NOMO-1 treated with dmso at 0.1 percent for 144 hours (cell line): ENCODE data around the gene CNNM4.

Experiments
- DNase-seq: peaks from one replicate; lab custom pipeline; 2025; ENCODE audit not compliant: unreplicated experiment; lab: John Stamatoyannopoulos, UW

CNNM4 gene

DNA sequence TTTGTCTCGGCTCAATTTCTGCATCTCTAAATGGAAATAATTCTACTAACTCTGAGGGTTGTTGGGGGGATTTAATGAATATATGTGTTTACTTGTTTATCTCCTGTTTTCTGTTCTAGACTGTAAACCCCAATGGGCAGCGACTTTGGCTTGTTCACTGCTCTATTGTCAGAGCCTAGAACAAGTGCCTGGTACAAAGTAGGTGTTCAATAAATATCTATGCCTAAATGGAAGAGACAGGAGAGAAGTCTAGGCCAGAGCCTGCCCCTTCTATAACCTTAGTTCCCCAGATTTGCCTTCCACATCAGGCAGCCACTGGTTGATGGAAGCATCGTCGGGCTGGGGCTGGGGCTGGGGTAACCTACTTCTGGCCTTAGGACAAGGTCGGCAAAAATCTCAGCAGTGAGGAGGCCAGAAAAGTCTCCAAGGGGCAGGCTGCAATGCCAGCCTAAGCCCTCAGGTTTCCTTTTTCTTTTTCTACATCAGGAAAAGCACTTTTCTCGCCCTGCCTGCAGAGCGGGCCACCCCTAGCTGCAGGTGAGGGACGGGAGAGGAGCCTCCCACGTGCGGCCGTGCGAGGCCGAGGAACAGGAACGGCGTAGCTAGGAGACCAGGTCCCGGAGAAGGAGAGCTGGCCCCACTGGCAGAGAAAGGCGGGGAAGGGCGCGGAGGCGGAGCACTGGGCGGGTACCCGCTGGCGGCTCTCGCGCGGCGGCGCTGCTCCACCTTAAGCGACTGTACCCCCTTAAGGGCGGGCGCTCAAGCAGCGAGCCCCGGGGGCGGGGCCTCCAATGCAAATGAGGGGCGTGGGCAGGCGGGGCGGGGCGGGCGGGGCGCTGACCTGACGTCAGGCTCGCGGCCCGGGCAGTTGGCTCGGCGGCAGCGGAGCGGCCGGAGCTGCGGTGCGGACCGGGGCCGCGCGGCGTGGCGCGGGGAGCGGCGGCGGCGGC lies at the start of gene CNNM4:
Gene CNNM4 (plus strand): TSS at position 867 of the 950 bp plus-strand sequence. CDS start 98 bp downstream, outside the sequence.
- DNase-seq = peak; percentile 92

DNA sequence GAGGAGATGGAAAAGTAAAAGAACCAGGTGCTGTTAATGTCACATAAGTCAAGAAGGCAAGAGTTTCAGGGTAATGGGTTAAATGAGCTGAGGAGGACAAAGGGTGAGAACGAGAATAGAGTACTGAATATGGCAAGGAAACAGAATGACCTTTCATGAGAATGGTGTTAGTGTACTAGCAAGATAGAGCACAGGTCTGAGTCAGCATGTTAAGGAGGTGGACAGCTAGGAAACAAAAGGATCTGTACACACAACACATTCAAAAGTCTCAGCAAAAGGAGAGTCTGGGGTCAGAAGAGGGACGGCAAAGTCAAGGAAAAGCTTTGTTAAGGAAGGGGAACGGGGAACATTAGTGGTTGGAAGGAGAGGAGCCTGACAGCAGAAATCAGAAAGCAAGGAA lies 49.7 kb upstream of the CNNM4 start:
- no peak for DNase-seq

DNA sequence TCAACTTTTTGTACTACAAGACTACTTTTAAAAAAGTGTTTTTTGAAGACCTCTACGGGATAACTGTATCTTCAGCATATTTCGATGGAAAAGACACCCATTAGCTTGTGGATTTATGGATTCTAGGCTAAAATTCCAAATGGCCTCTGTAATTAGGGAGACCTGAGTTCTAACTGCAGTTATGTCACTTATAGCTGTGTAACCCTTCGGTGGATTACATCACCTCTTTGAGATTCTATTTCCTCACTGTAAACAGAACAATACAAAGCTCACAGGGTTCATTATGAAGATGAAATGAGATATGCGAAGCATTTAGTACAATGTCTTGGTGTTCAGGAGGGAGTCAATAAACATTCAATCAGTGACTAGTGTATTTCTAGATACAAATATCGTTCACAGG lies 45.0 kb upstream of the CNNM4 start:
- no peak for DNase-seq

DNA sequence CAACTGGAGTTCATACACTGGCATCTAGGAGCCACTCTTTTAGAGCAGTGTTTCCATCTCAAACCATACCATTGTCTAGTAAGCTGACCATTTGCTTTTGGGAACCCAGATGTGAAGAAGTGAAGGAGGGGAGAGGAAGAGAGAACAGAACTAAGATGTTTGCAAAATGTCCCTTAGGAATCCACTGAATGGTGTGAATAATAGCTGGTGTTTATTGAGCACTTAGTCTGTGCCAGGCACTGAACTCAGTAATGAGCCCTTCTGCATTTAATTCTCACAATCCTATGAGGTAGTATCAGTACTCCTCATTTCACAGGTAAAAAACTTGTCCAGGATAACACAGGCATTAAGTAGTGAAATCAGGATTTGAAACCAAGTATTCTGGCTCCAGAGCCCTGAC lies 44.3 kb upstream of the CNNM4 start:
- no peak for DNase-seq

DNA sequence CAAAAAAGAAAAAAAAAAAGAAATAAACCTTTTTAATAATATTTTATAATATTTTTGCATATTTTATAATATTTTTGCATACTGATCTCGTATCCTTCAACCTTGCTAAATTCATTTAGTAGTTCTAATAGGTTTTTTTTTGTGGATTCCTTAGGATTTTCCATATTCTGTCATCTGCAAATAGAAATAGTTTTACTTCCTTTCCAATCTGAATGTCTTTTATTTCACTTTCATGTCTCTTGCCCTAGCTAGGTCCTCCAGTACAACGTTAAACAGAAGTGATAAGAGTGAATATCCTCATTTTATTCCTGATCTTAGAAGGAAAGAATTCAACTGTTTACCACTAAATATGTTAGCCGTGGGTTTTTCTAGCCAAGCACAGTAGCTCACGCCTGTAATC lies 34.6 kb upstream of the CNNM4 start:
- DNase-seq = no peak

DNA sequence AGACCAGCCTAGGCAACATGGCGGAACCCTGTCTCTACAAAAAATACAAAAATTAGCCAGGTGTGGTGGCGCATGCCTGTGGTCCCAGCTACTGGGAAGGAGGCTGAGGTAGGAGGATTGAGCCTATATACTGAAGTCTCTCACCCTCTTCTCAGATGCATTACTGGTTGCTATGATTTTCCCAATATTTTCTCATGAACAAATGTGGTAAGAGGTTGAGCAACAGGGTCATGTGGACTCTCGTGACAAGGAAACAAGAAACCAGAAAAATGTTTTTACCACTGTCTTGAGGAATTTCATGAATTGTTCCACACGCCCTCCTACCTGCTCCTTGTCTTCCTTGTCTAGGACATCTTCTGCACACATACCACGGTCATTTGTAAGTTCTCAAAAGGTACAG lies 33.3 kb upstream of the CNNM4 start:
- no peak for DNase-seq

DNA sequence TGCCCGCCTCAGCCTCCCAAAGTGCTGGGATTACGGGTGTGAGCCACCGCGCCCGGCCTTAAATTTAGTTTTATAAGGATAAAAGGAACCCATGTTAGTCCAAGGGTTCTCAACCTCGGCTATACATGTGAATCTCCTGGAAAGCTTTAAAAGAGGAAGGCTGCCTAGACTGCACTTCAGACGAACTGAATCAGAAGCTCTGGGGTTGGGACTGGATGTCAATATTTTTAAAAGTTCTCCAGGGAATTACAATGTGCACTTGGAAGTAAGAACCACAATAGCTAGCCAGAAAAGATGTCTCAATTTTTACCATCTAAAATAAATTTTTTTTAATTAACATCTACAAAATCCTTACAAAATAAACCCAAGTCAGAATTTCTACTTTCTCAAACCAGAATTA lies 31.0 kb upstream of the CNNM4 start:
- DNase-seq = no peak

DNA sequence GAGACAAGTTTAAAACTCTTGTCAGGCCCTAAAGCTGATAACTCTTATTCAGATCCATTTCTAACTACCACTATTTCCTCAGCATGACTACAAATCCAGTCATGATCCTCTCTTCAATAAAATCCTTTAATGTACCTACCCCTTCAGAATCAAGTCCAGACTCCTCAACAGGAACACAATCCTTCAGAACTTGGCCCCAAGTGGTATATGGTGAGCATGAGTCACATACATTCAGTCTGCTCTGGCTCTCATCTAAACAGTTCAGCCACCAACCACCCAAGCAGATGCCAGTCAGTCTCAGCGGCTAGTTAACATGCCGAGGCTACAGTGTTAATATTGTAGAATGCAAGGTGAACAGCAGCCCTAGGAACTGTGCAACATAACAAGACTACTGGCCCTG lies 30.5 kb upstream of the CNNM4 start:
- no peak for DNase-seq

DNA sequence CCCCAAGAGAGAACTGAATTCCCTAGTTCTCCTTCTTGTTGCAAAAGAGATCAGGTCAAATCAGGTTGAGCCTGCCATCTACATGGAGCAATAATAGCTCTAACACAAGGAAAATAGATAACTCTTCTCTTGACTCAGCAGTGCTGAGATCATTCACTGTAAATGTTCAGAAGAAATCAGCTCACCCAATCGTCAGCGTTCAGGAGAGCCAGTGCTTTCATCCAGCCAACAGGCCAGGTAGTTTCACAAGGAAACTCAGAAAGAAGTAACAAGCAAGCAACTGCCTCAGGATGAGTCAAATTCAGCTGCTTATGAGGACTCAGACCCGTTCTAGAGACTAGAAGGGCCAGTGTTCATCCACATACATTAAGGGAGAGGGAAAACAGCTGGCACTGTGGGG lies 26.8 kb upstream of the CNNM4 start:
- DNase-seq = no peak

DNA sequence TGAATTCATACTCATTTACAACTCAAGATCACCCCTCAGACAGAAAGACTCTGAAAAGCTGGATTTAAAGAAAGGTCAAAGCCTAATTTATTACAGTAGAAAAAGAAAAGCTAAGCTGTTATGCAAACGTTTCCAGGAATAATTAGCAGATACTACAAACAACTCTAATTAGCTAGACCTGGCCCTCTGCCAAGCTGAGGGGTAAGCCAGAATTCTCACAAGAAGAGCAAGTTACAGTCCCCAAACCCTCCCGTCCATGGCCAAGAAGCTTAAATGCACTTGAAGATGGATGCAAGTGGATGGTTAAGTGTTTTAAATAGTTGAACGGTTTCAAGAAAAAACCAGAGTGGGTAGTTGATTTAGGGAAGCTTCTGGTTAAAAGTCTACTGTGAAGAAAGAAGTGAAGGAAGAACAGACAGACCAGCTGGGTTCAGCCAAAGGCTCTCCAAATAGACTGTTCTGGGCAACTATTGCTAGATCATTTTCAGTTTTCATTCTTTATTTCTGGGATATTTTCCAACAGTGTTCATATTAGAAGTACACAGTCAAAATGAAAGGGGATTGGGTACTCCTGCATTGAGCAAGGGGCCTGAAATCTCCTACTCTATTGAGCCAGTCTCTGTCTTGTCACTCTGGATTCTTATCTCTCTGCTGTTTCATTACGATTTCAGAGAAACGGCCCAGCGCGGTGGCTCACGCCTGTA lies 25.7 kb upstream of the CNNM4 start:
- DNase-seq = no peak

DNA sequence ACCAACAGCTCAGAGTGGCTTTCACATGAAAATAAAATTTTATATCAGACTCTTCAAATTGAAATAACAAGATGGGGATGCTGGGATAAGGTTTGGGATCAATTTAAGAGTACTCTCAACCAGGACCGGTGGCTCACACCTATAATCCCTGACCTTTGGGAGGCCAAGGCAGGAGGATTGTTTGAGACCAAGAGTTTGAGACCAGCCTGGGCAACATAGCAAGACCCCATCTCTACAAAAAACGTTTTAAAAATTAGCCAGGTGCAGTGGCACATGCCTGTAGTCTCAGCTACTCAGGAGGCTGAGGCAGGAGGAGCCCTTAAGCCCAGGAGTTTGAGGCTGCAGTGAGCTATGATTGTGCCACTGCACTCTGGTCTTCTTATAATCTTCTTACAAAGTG lies 23.5 kb upstream of the CNNM4 start:
- DNase-seq = no peak

DNA sequence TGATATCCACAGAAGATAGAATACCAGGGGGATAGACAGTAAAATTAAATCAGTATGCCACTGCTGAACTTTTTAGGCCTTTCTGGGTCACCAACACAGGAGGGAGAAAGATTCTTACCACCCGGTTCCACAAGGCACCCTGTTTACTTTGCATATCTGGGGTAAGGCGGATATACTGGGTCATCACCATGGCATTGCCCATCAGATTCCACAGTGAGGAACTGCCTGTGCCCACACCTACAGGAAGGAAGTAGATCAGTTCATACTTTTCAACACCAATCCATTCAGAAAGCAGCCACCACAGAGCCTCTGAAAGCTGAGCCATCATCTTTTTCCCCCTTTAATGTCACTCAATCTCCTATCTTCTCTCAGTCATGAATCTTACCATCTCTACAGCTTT lies 22.9 kb upstream of the CNNM4 start:
- no peak for DNase-seq

DNA sequence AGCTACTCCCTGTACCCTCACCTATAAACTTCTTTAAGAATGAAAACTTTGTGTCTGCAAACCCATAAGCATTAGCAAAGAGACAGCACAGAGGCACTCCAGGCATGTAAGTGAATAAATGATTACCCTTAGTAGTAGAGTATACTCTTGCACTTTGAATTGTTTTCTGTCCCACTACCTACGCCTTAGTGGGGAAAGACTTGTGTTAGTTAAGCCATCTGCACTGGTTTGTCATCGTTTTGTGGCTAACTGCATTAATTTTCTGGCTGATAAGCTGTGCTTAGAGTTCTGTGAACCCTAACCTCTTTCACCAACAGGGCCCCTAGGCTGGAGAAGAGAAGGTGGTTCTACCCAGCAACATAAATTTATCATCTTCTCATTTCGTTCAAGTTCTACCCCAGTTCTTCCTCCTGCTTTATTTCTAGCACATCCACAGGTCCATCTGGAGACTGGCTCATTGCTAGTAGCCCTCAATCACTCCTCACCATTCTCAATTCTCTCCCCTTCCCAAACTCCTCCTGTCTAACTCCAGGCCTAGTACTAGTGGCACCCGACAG lies 21.5 kb upstream of the CNNM4 start:
- no peak for DNase-seq

DNA sequence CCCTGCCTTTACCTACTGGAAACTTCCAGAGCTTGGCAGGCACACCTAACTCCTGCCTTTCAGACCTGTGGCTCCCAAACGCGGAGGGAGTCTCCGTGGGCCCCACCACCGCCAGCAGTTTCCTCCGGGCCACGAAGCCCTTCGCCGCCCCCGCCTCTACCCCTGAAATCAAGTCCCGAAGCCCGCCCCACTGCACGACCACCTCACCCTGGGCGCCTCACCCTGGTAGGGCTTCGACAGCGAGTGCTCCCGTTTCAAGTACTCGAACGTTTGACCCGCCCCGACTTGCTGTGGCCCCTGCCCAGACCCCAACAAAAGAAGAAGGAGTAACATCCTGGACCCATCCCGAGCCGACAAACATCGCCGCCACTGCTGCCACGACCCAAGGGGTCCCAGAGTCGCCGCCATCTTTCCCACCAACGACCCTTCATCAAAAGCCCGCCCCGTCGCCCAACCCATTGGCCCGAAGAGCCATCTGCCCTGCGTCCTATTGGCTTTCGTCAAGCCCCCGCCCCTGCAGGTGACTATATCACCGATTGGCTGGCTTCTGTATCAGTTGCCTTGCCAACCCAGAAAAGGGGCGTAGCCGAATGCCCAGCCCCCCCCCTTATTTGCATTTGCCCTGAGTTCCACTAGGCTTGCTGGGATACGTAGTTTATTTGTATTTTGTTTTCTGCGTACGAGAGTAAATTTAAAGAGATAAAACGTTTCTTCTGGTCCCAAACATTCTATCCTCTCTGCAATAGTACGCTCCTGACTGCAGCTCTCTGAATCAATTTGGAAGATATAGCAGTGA lies 20.9 kb upstream of the CNNM4 start, which contains the start of gene LMAN2L:
Gene LMAN2L (minus strand): TSS at position 432 of the 796 bp plus-strand sequence. CDS start 24 bp downstream, at position 408.
- DNase-seq = peak; percentile 96

DNA sequence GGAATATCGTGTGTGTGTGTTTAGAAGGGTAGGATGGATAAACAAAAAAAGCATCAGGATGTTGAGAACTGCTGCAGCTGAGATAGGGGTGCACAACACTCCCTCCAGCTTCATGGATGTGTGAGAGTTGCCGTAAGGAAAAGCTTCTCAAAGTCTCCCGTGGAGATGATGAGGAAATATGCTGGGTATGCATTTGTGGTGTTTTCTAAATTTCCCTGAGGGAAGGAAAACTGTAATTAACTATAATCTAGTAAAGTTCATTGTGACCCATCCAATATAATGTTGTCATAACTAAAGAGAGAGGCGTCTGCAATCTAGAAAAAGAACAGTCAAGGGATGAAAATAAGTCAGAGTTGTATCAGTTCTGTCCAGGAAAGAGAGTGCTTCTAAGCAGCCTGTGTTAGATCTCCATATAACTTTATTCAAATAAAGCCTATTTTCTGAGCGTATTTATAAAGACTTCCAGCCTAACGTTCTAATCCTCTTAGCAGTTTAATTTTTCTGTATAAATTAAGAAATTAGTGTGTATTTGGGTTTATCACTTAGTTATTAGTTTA lies 13.6 kb upstream of the CNNM4 start:
- DNase-seq = no peak

DNA sequence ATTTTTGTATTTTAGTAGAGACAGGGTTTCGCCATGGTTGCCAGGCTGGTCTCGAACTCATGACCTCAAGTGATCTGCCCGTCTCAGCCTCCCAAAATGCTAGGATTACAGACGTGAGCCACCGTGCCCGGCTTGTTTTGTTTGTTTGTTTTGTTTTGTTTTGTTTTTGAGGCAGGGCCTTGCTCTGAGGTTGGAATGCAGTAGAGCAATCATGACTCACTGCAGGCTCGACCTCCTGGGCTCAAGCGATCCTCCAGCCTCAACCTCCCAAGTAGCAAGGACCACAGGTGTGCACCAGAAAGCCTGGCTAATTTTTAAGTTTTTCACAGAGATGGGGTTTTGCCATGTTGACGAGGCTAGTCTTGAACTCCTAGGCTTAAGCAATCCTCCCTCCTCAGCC lies 8.9 kb upstream of the CNNM4 start:
- no peak for DNase-seq

DNA sequence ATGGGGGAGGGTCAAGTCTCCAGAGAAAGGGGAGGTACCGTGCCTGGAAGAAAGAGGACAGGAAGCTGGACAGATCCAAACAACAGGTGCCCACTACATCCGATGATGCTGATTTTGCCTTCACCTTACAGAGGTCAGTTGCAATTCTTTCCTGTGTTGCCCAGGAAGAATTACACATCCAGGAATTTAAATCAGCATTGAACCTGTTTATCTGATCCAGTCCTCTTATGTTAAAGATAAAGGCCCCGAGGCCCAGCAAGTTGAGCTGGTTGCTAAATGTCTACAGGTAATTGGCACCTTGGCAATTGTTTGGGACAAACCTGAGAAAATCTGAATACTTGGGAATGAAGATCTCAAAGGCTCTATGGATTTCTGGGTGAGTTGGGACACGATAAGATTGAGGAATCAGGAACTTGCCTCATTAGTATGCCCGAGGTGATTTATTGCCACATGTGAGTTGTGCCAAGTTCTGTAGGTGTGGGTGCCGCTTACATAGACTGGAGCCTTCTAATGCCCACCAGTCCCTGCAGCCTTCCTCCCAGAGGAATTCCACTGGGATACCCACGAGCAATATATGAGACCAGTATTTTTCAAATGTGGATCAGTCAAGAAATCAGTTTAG lies 6.9 kb upstream of the CNNM4 start:
- no peak for DNase-seq

DNA sequence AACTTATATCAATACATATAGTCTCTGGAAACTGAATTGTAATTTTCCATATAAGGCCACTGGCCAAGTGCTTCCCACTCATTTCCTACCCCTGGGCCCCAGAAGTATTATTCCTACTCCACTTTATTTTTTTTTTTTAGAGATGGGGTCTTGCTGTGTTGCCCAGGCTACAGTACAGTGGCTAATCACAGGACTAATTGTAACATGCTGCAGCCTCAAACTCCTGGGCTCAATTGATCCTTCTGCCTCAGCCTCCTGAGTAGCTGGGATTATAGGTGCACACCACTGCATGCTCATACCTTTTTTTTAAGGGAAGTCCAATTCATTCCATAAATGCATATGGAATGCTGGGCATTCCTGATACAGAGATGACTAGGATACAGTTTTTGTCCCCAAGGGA lies 6.4 kb upstream of the CNNM4 start:
- DNase-seq = no peak

DNA sequence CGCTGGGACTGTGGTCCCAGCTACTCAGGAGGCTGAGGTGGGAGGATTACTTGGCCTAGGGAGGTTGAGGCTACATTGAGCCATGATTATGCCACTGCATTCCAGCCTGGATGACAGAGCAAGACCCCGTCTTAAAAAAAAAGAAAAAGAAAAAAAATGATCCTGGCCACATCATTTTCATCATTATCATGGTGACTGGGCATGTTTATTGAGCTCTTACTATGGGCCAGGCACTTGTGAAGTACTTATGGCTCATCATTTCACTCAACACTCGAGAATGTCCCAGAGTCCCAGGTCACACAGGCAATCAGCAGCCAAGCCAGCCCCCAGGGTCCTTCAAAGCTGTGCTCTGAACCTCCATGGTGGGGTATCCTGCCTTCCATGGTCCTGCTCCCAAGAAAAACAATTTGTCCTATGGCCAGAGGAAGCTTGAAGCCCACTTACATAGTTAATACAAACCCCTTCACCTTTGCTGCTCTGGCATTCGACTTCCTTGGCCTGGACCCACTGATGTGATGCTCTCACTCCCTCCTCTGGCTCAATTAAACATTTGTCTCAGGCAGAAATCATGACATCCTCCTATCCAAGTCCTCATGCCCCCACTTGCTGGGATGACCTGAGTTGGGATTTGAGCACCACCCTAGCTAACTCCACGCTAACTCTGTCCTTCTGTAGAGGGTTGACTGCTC lies 3.8 kb upstream of the CNNM4 start:
- no peak for DNase-seq

DNA sequence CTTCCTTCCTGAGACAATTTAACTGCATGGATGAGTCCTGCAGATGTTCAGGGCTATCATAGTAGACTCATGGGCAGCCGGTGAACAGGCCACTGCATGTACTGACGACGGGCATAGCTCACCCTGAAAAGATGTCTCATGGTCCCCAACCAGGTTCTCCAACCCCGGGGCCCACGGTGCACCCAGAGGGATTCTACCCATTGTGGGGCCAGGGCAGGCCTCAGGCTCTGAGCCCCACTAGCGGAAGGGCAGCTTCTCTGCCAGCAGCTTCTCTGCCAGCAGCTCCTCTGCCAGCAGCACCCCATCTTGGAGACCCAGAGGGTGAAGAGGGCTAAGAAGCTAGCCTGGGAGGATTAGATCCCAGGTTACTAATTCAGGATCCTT lies 3.2 kb upstream of the CNNM4 start:
- no peak for DNase-seq
